H9 (cell line): Measurements from ENCODE around the gene NPB. TPM values are rescaled to one million over a fixed set of nuclear protein-coding genes. Genes with fewer than 3 reads are reported as not detected.

ENCODE experiments used
- DNase-seq: peaks from one replicate; pipeline ENCODE4 v3.0.0-alpha.2; 2017
- H2AFZ ChIP-seq: one replicate; pipeline ENCODE4 v1.6.1; 2013; ENCODE audit warnings: mild to moderate bottlenecking, low read length, control low read depth, moderate library complexity
- H2AK5ac ChIP-seq: 2 replicates; pipeline ENCODE4 v1.6.1; 2013; ENCODE audit warnings: low read length, control low read depth, mixed read lengths; ENCODE audit not compliant: insufficient read length
- H2BK120ac ChIP-seq: one replicate; pipeline ENCODE4 v1.6.1; 2013; ENCODE audit warnings: low read depth, mild to moderate bottlenecking, low read length, control low read depth, inconsistent platforms; ENCODE audit not compliant: poor library complexity, severe bottlenecking
- H2BK12ac ChIP-seq: 2 replicates; pipeline ENCODE4 v1.6.1; 2013; ENCODE audit warnings: low read length, control low read depth, mixed read lengths, low read depth; ENCODE audit not compliant: insufficient read length
- H2BK15ac ChIP-seq: 2 replicates; pipeline ENCODE4 v1.6.1; 2013; ENCODE audit warnings: low read depth, low read length, control low read depth
- H2BK20ac ChIP-seq: one replicate; pipeline ENCODE4 v1.6.1; 2013; ENCODE audit warnings: low read depth, mild to moderate bottlenecking, low read length, control low read depth, inconsistent platforms; ENCODE audit not compliant: poor library complexity, severe bottlenecking
- H2BK5ac ChIP-seq: 2 replicates; pipeline ENCODE4 v1.6.1; 2013; ENCODE audit warnings: low read length, control low read depth, mixed read lengths; ENCODE audit not compliant: insufficient read length
- H3K14ac ChIP-seq: 2 replicates; pipeline ENCODE4 v1.6.1; 2013; ENCODE audit warnings: low read length, control low read depth; ENCODE audit not compliant: insufficient read depth
- H3K18ac ChIP-seq: 2 replicates; pipeline ENCODE4 v1.6.1; 2013; ENCODE audit warnings: low read depth, mild to moderate bottlenecking, mixed read lengths, low read length, control low read depth; ENCODE audit not compliant: insufficient read length
- H3K23ac ChIP-seq: 2 replicates; pipeline ENCODE4 v1.6.1; 2013; ENCODE audit warnings: low read length, control low read depth, mixed read lengths, low read depth; ENCODE audit not compliant: insufficient read length
- H3K23me2 ChIP-seq: 2 replicates; pipeline ENCODE4 v1.6.1; 2013; ENCODE audit warnings: low read depth, mild to moderate bottlenecking, mixed read lengths, low read length, control low read depth; ENCODE audit not compliant: insufficient read length, poor library complexity, severe bottlenecking
- H3K27ac ChIP-seq: 2 replicates; pipeline ENCODE4 v1.5.1; 2013; ENCODE audit warnings: low read length, control low read depth, mixed read lengths, low read depth; ENCODE audit not compliant: insufficient read length
- H3K27me3 ChIP-seq: 2 replicates; pipeline ENCODE4 v1.6.1; 2013; ENCODE audit warnings: low read length, control low read depth, inconsistent platforms; ENCODE audit not compliant: insufficient read depth
- H3K4ac ChIP-seq: 2 replicates; pipeline ENCODE4 v1.6.1; 2013; ENCODE audit warnings: low read depth, mild to moderate bottlenecking, control low read depth, inconsistent platforms, low read length, moderate library complexity
- H3K4me1 ChIP-seq: 2 replicates; pipeline ENCODE4 v1.6.1; 2013; ENCODE audit warnings: low read length, control low read depth, inconsistent platforms; ENCODE audit not compliant: insufficient read depth
- H3K4me2 ChIP-seq: 2 replicates; pipeline ENCODE4 v1.6.1; 2013; ENCODE audit warnings: low read length, control low read depth, mixed read lengths; ENCODE audit not compliant: insufficient read length, insufficient read depth
- H3K56ac ChIP-seq: 2 replicates; pipeline ENCODE4 v1.6.1; 2013; ENCODE audit warnings: low read depth, mild to moderate bottlenecking, mixed read lengths, low read length, control low read depth; ENCODE audit not compliant: insufficient read length
- H3K79me1 ChIP-seq: 2 replicates; pipeline ENCODE4 v1.6.1; 2013; ENCODE audit warnings: low read depth, mild to moderate bottlenecking, moderate library complexity, low read length, control low read depth, inconsistent platforms; ENCODE audit not compliant: insufficient read depth, poor library complexity, severe bottlenecking
- H3K79me2 ChIP-seq: 2 replicates; pipeline ENCODE4 v1.6.1; 2013; ENCODE audit warnings: low read length, control low read depth, inconsistent platforms; ENCODE audit not compliant: insufficient read depth
- H3K9ac ChIP-seq: 2 replicates; pipeline ENCODE4 v1.6.1; 2013; ENCODE audit warnings: low read length, control low read depth, mixed read lengths; ENCODE audit not compliant: insufficient read length; ENCODE audit errors: extremely low read depth
- H3K9me3 ChIP-seq: one replicate; pipeline ENCODE4 v1.6.1; 2013; ENCODE audit warnings: low read depth, low read length, inconsistent platforms; ENCODE audit not compliant: control insufficient read depth
- H3T11ph ChIP-seq: one replicate; pipeline ENCODE4 v1.6.1; 2013; ENCODE audit warnings: mild to moderate bottlenecking, low read length, control low read depth, inconsistent platforms
- H4K20me1 ChIP-seq: one replicate; pipeline ENCODE4 v1.6.1; 2013; ENCODE audit not compliant: control insufficient read depth, insufficient read length, insufficient read depth
- H4K5ac ChIP-seq: 2 replicates; pipeline ENCODE4 v1.6.1; 2013; ENCODE audit warnings: low read depth, mild to moderate bottlenecking, mixed read lengths, low read length, control low read depth; ENCODE audit not compliant: insufficient read length
- H4K8ac ChIP-seq: replicated peaks from 2 replicates; pipeline ENCODE4 v1.6.1; 2013; ENCODE audit warnings: low read length, control low read depth, mixed read lengths, low read depth; ENCODE audit not compliant: insufficient read length
- H4K91ac ChIP-seq: 2 replicates; pipeline ENCODE4 v1.6.1; 2013; ENCODE audit warnings: low read depth, mild to moderate bottlenecking, moderate library complexity, mixed read lengths, low read length, control low read depth; ENCODE audit not compliant: insufficient read length
- H3K27ac Mint-ChIP-seq, 3 experiments: 2 replicates in 2 of 3; 3 replicates in 1 of 3; pipeline ENCODE4 v1.8.0; 2020 to 2021; ENCODE audit warnings: mixed read lengths in 3 of 3, mild to moderate bottlenecking in 1 of 3, moderate library complexity in 1 of 3
- H3K27me3 Mint-ChIP-seq: 2 replicates; pipeline ENCODE4 v1.8.0; 2021; ENCODE audit warnings: low read depth, mild to moderate bottlenecking, moderate library complexity, mixed read lengths
- H3K36me3 Mint-ChIP-seq, 3 experiments: 2 replicates in 2 of 3; 3 replicates in 1 of 3; pipeline ENCODE4 v1.8.0; 2020 to 2021; ENCODE audit warnings: low read depth in 3 of 3, mixed read lengths in 3 of 3; ENCODE audit not compliant: insufficient read depth in 1 of 3
- H3K4me1 Mint-ChIP-seq, 2 experiments: 2 replicates each; pipeline ENCODE4 v1.8.0; 2020; ENCODE audit warnings: mixed read lengths in 2 of 2
- H3K4me3 Mint-ChIP-seq, 2 experiments: 2 replicates in 1 of 2; 3 replicates in 1 of 2; pipeline ENCODE4 v1.8.0; 2020 to 2021; ENCODE audit warnings: mild to moderate bottlenecking in 2 of 2, mixed read lengths in 2 of 2, moderate library complexity in 1 of 2
- H3K9me3 Mint-ChIP-seq, 2 experiments: 2 replicates in 1 of 2; 3 replicates in 1 of 2; pipeline ENCODE4 v1.8.0; 2020; ENCODE audit warnings: mild to moderate bottlenecking in 2 of 2, mixed read lengths in 2 of 2, moderate library complexity in 1 of 2
- WGBS: extraction: QIAGEN DNeasy Blood & Tissue Kit; methylation state at CpG from one replicate; pipeline ENCODE4 v1.1.7; 2013; ENCODE audit warnings: missing lambda C conversion rate, low lambda C conversion rate, mixed read lengths; ENCODE audit not compliant: insufficient read length; ENCODE audit errors: extremely low coverage; 5-methylcytosine and 5-hydroxymethylcytosine counted together
- total RNA-seq: library from RNA; stranded (reverse); gene quantifications from 2 replicates; pipeline ENCODE4 v1.2.1, GENCODE V29; 2021
- TF ChIP-seq, protein P1 (sequence below): fragments of 200-600 bp; sonication (generic); conservative IDR thresholded peaks from 3 replicates; pipeline ENCODE4 v1.8.0; 2021; ENCODE audit warnings: antibody characterized with exemption, mild to moderate bottlenecking

The NPB gene
- total RNA-seq, 1 experiment from 2014 or later = 2.1 TPM

GRCh38 chr17:81870981-81871386 lies 31.1 kb upstream of the NPB start, which contains the start of gene ARHGDIA:
Gene ARHGDIA, minus strand, starts transcription at chr17:81871337. Its CDS starts 1,407 bp downstream, at chr17:81869930.
- H3K4me3 Mint-ChIP-seq = peak within 1 kb of the TSS; percentile 79 to 86
- peaks cover 1 to 8% (median 3%) of the 10 kb centered on the region in 3 experiments; a peak in 5 of 7 replicates for H3K36me3 Mint-ChIP-seq
- no peak within 1 kb of the TSS for H2BK120ac ChIP-seq
- H3K27me3 ChIP-seq = no peaks in the 10 kb centered on the region
- peak within 1 kb of the TSS; percentile 67 to 87 (median 68); a peak in 5 of 7 replicates for H3K27ac Mint-ChIP-seq
- H3K9me3 Mint-ChIP-seq = no peaks in the 10 kb centered on the region
- H3K79me1 ChIP-seq = no peaks in the 10 kb centered on the region
- H4K8ac ChIP-seq = no peak within 1 kb of the TSS
- H3K23me2 ChIP-seq = peaks cover 8% of the 10 kb centered on the region
- no peaks in the 10 kb centered on the region for H4K20me1 ChIP-seq
- no peaks in the 10 kb centered on the region for H3K4me1 ChIP-seq
- DNase-seq = no peak
- no peaks in the 10 kb centered on the region; the same call in 1 of the 2 replicates for H3K27me3 Mint-ChIP-seq
- H3K9ac ChIP-seq = peak within 1 kb of the TSS; percentile 49
- H3K9me3 ChIP-seq = no peaks in the 10 kb centered on the region
- no peak within 1 kb of the TSS for H2BK12ac ChIP-seq
- no peak within 1 kb of the TSS for H3K4ac ChIP-seq
- no peak within 1 kb of the TSS for H4K5ac ChIP-seq
- H2BK20ac ChIP-seq = no peak within 1 kb of the TSS
- peak within 1 kb of the TSS; percentile 80 for H3K14ac ChIP-seq
- peak within 1 kb of the TSS; percentile 61 for H3K4me2 ChIP-seq
- H2AFZ ChIP-seq = no peak within 1 kb of the TSS
- H3K4me1 Mint-ChIP-seq = peaks cover 17 to 34% of the 10 kb centered on the region in 2 experiments
- H3T11ph ChIP-seq = no peak within 1 kb of the TSS
- no CpG with 5 or more reads among the region's 64 CpGs for WGBS
- H2BK15ac ChIP-seq = no peak within 1 kb of the TSS
- no peaks in the 10 kb centered on the region for H3K79me2 ChIP-seq
- no peak within 1 kb of the TSS for H4K91ac ChIP-seq
- no peak within 1 kb of the TSS for H2AK5ac ChIP-seq
- H2BK5ac ChIP-seq = no peak within 1 kb of the TSS
- peak within 1 kb of the TSS; percentile 21 for H3K18ac ChIP-seq
- no peak within 1 kb of the TSS for H3K27ac ChIP-seq
- no peak within 1 kb of the TSS for H3K23ac ChIP-seq
- TF ChIP-seq, protein P1, sequence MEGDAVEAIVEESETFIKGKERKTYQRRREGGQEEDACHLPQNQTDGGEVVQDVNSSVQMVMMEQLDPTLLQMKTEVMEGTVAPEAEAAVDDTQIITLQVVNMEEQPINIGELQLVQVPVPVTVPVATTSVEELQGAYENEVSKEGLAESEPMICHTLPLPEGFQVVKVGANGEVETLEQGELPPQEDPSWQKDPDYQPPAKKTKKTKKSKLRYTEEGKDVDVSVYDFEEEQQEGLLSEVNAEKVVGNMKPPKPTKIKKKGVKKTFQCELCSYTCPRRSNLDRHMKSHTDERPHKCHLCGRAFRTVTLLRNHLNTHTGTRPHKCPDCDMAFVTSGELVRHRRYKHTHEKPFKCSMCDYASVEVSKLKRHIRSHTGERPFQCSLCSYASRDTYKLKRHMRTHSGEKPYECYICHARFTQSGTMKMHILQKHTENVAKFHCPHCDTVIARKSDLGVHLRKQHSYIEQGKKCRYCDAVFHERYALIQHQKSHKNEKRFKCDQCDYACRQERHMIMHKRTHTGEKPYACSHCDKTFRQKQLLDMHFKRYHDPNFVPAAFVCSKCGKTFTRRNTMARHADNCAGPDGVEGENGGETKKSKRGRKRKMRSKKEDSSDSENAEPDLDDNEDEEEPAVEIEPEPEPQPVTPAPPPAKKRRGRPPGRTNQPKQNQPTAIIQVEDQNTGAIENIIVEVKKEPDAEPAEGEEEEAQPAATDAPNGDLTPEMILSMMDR = no peak
- H3K56ac ChIP-seq = no peak within 1 kb of the TSS
